Lower leg skin (tissue), 3 donors: ENCODE results near the gene ANOS1.

Experiments used
- CTCF ChIP-seq, 3 donors: fragments of 450-650 bp; IDR thresholded peaks; one replicate each; pipeline ENCODE4 v1.5.1; 2016; ENCODE audit warnings: antibody characterized with exemption in 3 of 3, mild to moderate bottlenecking in 3 of 3, moderate library complexity in 2 of 3
- POLR2A ChIP-seq, 2 donors: fragments of 450-650 bp; IDR thresholded peaks; one replicate each; pipeline ENCODE4 v1.6.1; 2016 to 2017; ENCODE audit warnings: antibody characterized with exemption in 2 of 2, mild to moderate bottlenecking in 1 of 2, moderate library complexity in 1 of 2

GRCh38 chrX:8679550-8679949 is 52.4 kb downstream of the ANOS1 start:
- TF ChIP-seq CTCF (IDR thresholded peaks at IDR 0.05) (no peak), POLR2A (IDR thresholded peaks at IDR 0.05) (no peak)
